WTC11 (cell line): ENCODE measurements around the gene CD96. TPM values are rescaled to one million over a fixed set of nuclear protein-coding genes. Genes with fewer than 3 reads are reported as not detected.

Experiments
- ATAC-seq: fragments of 200-7000 bp; cut with Tn5 transposase; 2 replicates; pipeline ENCODE4 v1.10.0; 2021; ENCODE audit warnings: mild to moderate bottlenecking, moderate library complexity
- CTCF ChIA-PET: fragments of 300-600 bp; sonication (Branson Sonifier 250); formaldehyde crosslinking; loops from one replicate; lab custom pipeline; 2021; ENCODE audit warnings: antibody characterized with exemption; lab: Charles Lee
- POLR2A ChIA-PET: fragments of 350-600 bp; sonication (Branson Sonifier 250); formaldehyde crosslinking; loops from one replicate; lab custom pipeline; 2021; ENCODE audit warnings: antibody characterized with exemption; lab: Charles Lee
- DNase-seq: peaks from one replicate; pipeline ENCODE4 v3.0.0; 2021; ENCODE audit warnings: low spot score
- H3K27ac Mint-ChIP-seq: 2 replicates; pipeline ENCODE4 v1.8.0; 2021; ENCODE audit warnings: mixed read lengths
- H3K27me3 Mint-ChIP-seq: 2 replicates; pipeline ENCODE4 v1.8.0; 2021; ENCODE audit warnings: low read depth, mild to moderate bottlenecking, moderate library complexity, mixed read lengths
- H3K36me3 Mint-ChIP-seq: 2 replicates; pipeline ENCODE4 v1.8.0; 2021; ENCODE audit warnings: mixed read lengths
- H3K4me1 Mint-ChIP-seq: 2 replicates; pipeline ENCODE4 v1.8.0; 2022; ENCODE audit warnings: mixed read lengths
- H3K4me3 Mint-ChIP-seq: 2 replicates; pipeline ENCODE4 v1.8.0; 2021; ENCODE audit warnings: mild to moderate bottlenecking, moderate library complexity, mixed read lengths
- H3K9me3 Mint-ChIP-seq: 2 replicates; pipeline ENCODE4 v1.8.0; 2021; ENCODE audit warnings: mixed read lengths
- EMX1 ChIP-seq: fragments of 250-450 bp; sonication (Bioruptor Pico); IDR thresholded peaks from 2 replicates; pipeline ENCODE4 v1.8.0; 2021; ENCODE audit warnings: mild to moderate bottlenecking
- ETV6 ChIP-seq: sonication (generic); formaldehyde crosslinking; IDR thresholded peaks from 2 replicates; pipeline ENCODE4 v1.8.1; 2022; ENCODE audit warnings: mild to moderate bottlenecking, missing genetic modification reagents
- JUN ChIP-seq: sonication (generic); formaldehyde crosslinking; IDR thresholded peaks from 2 replicates; pipeline ENCODE4 v1.8.0; 2023; ENCODE audit warnings: mild to moderate bottlenecking, missing genetic modification reagents
- MXD4 ChIP-seq: fragments of 250-450 bp; sonication (Bioruptor Pico); IDR thresholded peaks from 2 replicates; pipeline ENCODE4 v1.8.0; 2021; ENCODE audit warnings: mild to moderate bottlenecking, moderate library complexity, borderline replicate concordance
- PRRX2 ChIP-seq: fragments of 250-450 bp; sonication (Bioruptor Pico); IDR thresholded peaks from 2 replicates; pipeline ENCODE4 v1.8.0; 2021; ENCODE audit warnings: mild to moderate bottlenecking
- RELA ChIP-seq: sonication (generic); formaldehyde crosslinking; IDR thresholded peaks from 2 replicates; pipeline ENCODE4 v1.8.1; 2022; ENCODE audit warnings: missing genetic modification reagents, mild to moderate bottlenecking, borderline replicate concordance
- TEAD4 ChIP-seq: sonication (generic); formaldehyde crosslinking; IDR thresholded peaks from 2 replicates; pipeline ENCODE4 v1.8.0; 2022; ENCODE audit warnings: mild to moderate bottlenecking, missing genetic modification reagents
- total RNA-seq: library from RNA; stranded (reverse); gene quantifications from 3 replicates; pipeline ENCODE4 v1.2.3, GENCODE V29; 2021
- TF ChIP-seq, protein P1 (sequence below): sonication (generic); formaldehyde crosslinking; IDR thresholded peaks from 2 replicates; pipeline ENCODE4 v1.8.1; 2023; ENCODE audit warnings: mild to moderate bottlenecking, moderate library complexity, missing genetic modification reagents
- TF ChIP-seq, protein P2 (sequence below): sonication (generic); formaldehyde crosslinking; IDR thresholded peaks from 2 replicates; pipeline ENCODE4 v1.8.0; 2022; ENCODE audit warnings: mild to moderate bottlenecking, missing genetic modification reagents
- TF ChIP-seq, protein P3 (sequence below): fragments of 250-450 bp; sonication (Bioruptor Pico); conservative IDR thresholded peaks from 2 replicates; pipeline ENCODE4 v1.9.0; 2021; ENCODE audit warnings: mild to moderate bottlenecking
- TF ChIP-seq, protein P4 (sequence below): sonication (generic); formaldehyde crosslinking; IDR thresholded peaks from 2 replicates; pipeline ENCODE4 v1.8.0; 2022; ENCODE audit warnings: missing genetic modification reagents
- TF ChIP-seq, protein P5 (sequence below): sonication (generic); formaldehyde crosslinking; IDR thresholded peaks from 2 replicates; pipeline ENCODE4 v1.8.0; 2022; ENCODE audit warnings: mild to moderate bottlenecking, missing genetic modification reagents
- TF ChIP-seq, protein P6 (sequence below): fragments of 250-450 bp; sonication (Bioruptor Pico); IDR thresholded peaks from 2 replicates; pipeline ENCODE4 v1.9.0; 2021; ENCODE audit warnings: mild to moderate bottlenecking, borderline replicate concordance
- TF ChIP-seq, protein P7 (sequence below): fragments of 200-600 bp; IDR thresholded peaks from 2 replicates; pipeline ENCODE4 v1.8.0; 2022; ENCODE audit warnings: antibody characterized with exemption
- TF ChIP-seq, protein P8 (sequence below): fragments of 250-450 bp; sonication (Bioruptor Pico); IDR thresholded peaks from 2 replicates; pipeline ENCODE4 v1.9.0; 2021; ENCODE audit warnings: moderate library complexity, mild to moderate bottlenecking, inconsistent platforms, borderline replicate concordance

Gene CD96
- total RNA-seq, 1 experiment from 2014 or later = 0.33 TPM

DNA sequence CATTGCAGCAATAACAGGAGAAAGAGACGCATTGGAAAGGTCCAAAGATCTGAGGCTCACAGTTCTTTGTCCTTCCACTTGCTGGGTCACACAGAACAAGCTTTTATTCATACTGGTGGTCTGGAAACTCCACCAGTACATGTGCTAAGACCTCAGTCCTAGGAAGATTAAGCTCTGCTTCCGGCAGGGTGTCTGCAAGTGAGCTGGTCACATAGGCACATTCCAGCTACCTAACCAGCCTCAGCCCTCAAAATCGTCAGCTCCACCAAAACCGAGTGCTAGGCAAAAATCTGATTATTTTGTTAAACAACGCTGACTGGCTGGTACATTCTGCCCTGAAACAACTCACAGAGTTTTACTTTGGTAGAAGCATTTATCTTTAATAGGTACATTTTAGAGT, 50.9 kb downstream of the CD96 start (continued):
- TF ChIP-seq JUN (no peak), PRRX2 (CRISPR knock-in tag) (no peak)
- TF ChIP-seq, protein P1, sequence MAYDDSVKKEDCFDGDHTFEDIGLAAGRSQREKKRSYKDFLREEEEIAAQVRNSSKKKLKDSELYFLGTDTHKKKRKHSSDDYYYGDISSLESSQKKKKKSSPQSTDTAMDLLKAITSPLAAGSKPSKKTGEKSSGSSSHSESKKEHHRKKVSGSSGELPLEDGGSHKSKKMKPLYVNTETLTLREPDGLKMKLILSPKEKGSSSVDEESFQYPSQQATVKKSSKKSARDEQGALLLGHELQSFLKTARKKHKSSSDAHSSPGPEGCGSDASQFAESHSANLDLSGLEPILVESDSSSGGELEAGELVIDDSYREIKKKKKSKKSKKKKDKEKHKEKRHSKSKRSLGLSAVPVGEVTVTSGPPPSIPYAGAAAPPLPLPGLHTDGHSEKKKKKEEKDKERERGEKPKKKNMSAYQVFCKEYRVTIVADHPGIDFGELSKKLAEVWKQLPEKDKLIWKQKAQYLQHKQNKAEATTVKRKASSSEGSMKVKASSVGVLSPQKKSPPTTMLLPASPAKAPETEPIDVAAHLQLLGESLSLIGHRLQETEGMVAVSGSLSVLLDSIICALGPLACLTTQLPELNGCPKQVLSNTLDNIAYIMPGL = no peak

DNA sequence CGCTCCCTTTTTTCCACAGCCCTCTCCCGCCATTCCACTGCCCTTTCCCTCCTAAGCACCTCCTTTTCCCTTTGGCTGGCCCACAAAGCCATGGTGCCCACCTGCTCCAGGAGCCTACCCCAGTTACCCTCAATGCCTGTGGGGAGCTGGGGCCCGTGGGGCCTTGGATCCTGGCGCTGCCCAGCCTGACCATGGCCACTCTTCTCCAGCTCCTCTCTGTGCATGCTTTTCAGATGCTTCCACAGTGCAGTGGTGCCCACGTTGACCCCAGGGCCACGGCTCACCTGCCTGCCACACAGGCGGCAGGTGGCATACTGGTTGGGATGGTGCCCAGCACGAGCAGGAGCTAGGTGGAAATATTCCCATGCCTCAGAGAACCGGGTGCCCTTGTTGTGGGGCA, 51.7 kb downstream of the CD96 start:
- ATAC-seq = no peak
- ChIA-PET CTCF (no interaction called here), POLR2A (no interaction called here)

More for the DNA sequence above, 51.7 kb downstream of the CD96 start:
- Mint-ChIP-seq H3K27ac (no peak overlapping the region), H3K4me1 (0 out of 2 replicates have a peak, but pooled peaks cover 5% of the 10 kb centered on the region), H3K4me3 (no peak overlapping the region), H3K36me3 (no peaks in the 10 kb centered on the region), H3K27me3 (peaks cover 3% of the 10 kb centered on the region; the same call in 1 of the 2 replicates), H3K9me3 (no peaks in the 10 kb centered on the region)
- TF ChIP-seq, protein P2, sequence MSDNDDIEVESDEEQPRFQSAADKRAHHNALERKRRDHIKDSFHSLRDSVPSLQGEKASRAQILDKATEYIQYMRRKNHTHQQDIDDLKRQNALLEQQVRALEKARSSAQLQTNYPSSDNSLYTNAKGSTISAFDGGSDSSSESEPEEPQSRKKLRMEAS (CRISPR knock-in tag) = no peak
- TF ChIP-seq, protein P3, sequence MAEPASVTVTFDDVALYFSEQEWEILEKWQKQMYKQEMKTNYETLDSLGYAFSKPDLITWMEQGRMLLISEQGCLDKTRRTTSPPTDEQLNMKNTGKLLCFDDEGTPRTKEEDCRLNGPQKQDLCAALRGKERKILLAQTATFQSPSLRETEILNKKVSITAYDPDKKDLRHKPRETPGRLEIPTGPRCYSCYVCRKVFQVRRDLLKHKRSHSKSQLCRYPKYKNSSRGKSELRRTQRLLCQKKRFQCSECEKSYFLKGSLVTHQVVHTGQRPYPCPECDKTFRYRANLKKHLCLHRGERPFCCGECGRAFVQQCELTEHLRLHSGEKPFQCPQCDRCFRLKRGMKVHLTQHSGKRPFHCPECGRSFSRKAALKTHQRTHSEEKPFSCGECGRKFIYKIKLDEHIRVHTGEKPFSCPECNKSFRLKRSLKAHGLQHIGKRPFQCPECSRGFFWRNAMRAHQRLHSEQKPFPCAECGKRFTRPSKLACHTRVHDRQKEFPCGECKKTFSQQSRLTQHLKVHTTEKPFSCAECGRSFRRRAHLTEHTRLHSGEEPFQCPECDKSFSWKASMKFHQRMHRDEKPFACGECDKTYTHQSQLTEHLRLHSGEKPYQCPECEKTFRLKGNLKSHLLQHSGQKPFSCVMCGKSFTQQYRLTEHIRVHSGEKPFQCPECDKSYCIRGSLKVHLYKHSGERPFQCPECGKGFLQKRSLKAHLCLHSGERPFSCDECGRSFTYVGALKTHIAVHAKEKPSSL (CRISPR knock-in tag) = no peak
- TF ChIP-seq MXD4 (CRISPR knock-in tag) (no peak), PRRX2 (CRISPR knock-in tag) (no peak), ETV6 (CRISPR knock-in tag) (no peak), EMX1 (CRISPR knock-in tag) (no peak), TEAD4 (no peak), RELA (CRISPR knock-in tag) (no peak)
- TF ChIP-seq, protein P4, sequence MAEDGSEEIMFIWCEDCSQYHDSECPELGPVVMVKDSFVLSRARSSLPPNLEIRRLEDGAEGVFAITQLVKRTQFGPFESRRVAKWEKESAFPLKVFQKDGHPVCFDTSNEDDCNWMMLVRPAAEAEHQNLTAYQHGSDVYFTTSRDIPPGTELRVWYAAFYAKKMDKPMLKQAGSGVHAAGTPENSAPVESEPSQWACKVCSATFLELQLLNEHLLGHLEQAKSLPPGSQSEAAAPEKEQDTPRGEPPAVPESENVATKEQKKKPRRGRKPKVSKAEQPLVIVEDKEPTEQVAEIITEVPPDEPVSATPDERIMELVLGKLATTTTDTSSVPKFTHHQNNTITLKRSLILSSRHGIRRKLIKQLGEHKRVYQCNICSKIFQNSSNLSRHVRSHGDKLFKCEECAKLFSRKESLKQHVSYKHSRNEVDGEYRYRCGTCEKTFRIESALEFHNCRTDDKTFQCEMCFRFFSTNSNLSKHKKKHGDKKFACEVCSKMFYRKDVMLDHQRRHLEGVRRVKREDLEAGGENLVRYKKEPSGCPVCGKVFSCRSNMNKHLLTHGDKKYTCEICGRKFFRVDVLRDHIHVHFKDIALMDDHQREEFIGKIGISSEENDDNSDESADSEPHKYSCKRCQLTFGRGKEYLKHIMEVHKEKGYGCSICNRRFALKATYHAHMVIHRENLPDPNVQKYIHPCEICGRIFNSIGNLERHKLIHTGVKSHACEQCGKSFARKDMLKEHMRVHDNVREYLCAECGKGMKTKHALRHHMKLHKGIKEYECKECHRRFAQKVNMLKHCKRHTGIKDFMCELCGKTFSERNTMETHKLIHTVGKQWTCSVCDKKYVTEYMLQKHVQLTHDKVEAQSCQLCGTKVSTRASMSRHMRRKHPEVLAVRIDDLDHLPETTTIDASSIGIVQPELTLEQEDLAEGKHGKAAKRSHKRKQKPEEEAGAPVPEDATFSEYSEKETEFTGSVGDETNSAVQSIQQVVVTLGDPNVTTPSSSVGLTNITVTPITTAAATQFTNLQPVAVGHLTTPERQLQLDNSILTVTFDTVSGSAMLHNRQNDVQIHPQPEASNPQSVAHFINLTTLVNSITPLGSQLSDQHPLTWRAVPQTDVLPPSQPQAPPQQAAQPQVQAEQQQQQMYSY = no peak
- TF ChIP-seq, protein P5, sequence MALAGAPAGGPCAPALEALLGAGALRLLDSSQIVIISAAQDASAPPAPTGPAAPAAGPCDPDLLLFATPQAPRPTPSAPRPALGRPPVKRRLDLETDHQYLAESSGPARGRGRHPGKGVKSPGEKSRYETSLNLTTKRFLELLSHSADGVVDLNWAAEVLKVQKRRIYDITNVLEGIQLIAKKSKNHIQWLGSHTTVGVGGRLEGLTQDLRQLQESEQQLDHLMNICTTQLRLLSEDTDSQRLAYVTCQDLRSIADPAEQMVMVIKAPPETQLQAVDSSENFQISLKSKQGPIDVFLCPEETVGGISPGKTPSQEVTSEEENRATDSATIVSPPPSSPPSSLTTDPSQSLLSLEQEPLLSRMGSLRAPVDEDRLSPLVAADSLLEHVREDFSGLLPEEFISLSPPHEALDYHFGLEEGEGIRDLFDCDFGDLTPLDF (CRISPR knock-in tag) = no peak
- TF ChIP-seq, protein P6, sequence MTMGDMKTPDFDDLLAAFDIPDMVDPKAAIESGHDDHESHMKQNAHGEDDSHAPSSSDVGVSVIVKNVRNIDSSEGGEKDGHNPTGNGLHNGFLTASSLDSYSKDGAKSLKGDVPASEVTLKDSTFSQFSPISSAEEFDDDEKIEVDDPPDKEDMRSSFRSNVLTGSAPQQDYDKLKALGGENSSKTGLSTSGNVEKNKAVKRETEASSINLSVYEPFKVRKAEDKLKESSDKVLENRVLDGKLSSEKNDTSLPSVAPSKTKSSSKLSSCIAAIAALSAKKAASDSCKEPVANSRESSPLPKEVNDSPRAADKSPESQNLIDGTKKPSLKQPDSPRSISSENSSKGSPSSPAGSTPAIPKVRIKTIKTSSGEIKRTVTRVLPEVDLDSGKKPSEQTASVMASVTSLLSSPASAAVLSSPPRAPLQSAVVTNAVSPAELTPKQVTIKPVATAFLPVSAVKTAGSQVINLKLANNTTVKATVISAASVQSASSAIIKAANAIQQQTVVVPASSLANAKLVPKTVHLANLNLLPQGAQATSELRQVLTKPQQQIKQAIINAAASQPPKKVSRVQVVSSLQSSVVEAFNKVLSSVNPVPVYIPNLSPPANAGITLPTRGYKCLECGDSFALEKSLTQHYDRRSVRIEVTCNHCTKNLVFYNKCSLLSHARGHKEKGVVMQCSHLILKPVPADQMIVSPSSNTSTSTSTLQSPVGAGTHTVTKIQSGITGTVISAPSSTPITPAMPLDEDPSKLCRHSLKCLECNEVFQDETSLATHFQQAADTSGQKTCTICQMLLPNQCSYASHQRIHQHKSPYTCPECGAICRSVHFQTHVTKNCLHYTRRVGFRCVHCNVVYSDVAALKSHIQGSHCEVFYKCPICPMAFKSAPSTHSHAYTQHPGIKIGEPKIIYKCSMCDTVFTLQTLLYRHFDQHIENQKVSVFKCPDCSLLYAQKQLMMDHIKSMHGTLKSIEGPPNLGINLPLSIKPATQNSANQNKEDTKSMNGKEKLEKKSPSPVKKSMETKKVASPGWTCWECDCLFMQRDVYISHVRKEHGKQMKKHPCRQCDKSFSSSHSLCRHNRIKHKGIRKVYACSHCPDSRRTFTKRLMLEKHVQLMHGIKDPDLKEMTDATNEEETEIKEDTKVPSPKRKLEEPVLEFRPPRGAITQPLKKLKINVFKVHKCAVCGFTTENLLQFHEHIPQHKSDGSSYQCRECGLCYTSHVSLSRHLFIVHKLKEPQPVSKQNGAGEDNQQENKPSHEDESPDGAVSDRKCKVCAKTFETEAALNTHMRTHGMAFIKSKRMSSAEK = no peak
- TF ChIP-seq, protein P7, sequence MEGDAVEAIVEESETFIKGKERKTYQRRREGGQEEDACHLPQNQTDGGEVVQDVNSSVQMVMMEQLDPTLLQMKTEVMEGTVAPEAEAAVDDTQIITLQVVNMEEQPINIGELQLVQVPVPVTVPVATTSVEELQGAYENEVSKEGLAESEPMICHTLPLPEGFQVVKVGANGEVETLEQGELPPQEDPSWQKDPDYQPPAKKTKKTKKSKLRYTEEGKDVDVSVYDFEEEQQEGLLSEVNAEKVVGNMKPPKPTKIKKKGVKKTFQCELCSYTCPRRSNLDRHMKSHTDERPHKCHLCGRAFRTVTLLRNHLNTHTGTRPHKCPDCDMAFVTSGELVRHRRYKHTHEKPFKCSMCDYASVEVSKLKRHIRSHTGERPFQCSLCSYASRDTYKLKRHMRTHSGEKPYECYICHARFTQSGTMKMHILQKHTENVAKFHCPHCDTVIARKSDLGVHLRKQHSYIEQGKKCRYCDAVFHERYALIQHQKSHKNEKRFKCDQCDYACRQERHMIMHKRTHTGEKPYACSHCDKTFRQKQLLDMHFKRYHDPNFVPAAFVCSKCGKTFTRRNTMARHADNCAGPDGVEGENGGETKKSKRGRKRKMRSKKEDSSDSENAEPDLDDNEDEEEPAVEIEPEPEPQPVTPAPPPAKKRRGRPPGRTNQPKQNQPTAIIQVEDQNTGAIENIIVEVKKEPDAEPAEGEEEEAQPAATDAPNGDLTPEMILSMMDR = no peak
- TF ChIP-seq, protein P8, sequence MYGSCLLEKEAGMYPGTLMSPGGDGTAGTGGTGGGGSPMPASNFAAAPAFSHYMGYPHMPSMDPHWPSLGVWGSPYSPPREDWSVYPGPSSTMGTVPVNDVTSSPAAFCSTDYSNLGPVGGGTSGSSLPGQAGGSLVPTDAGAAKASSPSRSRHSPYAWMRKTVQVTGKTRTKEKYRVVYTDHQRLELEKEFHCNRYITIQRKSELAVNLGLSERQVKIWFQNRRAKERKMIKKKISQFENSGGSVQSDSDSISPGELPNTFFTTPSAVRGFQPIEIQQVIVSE (CRISPR knock-in tag) = no peak
- DNase-seq = no peak
